Activated CD4-positive, CD25-positive, alpha-beta regulatory T cell treated with anti-CD3 and anti-CD28 coated beads, Interleukin-2, amount 50 U/mL, for 16 hours (primary cell): ENCODE data around the gene SMIM1.
A peak's percentile ranks its signal among the peaks of the same experiment; 100 is the strongest.

ENCODE experiments used
- DNase-seq: peaks from one replicate; pipeline ENCODE4 v3.0.0-alpha.2; 2020; ENCODE audit warnings: low read depth, low spot score

The SMIM1 gene

DNA sequence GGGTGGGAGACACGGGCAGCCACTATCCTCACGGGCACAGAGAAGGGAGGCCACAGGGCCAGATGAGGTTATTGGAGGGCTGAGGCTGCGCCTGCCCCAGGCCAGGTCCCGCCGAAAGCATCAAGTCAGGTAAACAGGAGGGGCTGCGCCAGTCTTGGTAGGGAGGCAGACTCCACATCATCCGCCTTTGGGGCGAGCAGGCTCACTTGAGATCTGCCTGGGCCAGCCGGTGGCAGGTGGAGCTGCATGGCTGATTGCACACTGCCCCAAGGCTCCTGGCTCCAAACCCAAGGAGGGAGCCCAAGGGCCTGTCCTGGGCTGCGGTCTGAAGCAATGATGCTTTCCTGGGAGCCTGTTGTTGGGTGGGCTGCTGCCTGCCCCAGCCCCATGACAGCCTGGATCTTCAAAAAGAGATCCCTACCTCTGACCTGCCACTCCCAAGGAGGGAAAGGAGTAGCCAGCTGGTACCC lies 4.6 kb downstream of the SMIM1 start:
- DNase-seq = no peak

DNA sequence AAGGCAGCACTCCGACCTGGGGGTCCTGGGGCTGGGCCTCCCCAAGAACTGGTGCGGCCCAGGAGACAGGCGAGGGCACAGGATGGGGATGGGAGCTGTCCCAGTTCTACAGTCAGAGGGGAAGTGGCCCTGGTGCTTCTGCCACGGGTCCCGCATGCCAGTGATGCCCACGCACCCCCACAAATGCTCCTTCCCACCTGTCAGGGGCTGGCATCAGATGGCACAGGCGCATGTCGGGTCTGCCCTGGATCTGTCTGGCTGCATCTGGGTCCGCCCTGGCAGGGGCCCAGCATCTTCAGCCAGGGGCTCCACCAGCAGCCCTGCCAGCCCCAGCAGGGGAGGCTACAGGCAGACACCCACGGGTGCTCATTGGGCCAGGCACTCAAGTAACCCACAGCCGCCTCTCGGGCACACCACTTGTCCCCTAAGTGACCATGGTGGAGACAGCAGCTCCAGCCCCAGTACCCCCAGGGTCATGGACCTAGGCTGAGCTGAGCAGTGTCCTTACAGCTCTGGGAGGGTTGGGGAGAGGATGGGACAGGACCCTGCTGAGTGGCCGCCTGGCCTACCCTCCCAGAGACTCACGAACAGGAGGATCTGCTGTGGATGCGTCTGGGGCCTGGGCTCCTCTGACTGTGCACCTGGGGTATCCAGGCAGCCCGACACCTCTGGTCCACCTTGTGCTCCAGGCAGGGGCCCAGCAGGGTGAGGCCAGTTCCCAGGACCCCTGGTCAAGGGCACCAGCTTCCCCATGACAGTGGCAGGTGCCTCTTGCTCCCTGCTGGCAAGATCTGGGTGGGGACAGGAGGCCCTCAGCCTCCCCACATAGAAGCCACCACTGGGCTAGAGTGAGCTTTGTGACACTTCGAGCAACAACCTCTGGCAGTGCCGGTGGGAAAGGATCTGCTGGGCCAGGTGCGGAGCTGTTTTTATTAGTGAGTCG lies 5.4 kb downstream of the SMIM1 start:
- DNase-seq = no peak

DNA sequence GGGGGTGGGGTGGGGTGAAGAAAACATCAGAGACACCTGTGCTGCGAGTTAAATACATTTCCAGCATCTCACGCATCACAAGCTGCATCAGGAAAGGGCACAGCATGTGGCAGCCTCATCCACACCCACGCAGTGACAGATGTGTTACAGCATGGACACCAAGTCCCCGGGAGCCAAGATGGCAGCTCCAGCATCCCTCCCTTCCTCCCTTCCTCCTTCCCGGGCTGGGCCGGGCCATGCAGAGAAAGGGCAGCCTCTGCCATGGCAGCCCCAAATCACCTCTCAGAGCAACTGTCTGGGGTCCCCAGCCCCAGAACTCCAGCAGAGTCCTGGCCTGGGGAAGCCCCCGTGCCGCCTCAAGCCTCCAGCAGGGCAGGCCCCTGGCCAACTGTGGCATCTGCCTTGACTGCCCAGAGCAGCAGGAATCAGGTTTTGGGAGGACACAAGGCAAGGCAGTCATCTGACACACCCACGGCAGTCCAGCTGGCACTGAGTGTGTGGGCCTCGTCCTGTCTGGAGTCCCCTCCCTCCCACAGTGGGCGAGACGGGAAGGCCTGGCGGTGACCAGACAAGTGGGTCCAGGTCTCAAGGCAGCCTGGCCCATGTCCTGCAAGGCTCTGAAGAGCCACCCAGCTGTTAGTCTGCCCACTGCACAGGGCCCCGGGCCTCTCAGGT lies 6.2 kb downstream of the SMIM1 start:
- DNase-seq = no peak

DNA sequence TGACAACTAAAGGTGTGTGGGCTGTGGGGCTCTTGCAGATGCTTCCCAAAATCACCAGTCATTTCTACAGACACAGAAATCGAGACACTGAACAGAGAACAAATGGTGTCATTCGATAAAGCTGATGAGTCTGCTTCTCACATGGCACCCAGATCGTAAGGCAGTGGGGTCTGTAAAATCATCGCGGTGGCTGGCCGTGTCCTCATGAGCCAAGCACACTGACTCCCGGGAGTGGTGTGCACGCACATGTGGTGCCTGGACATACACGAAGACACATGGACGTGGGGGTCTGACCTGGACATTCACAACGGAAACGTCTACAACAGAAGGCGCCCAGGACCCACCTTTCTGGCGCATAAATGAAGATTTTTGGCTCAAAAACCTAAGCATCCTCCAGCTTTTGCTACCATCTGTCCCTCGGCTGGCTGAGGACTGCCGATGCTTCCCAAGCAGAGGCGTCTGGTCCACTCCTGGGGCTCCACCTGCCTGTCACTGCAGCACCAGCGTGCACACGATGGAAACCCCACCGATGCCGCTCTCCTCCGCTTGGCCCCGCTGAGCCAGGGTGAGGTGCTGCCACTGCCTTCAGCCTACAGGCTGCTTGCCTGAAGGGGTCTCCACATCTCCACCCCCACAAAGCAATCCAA lies 6.8 kb downstream of the SMIM1 start:
- DNase-seq = no peak

DNA sequence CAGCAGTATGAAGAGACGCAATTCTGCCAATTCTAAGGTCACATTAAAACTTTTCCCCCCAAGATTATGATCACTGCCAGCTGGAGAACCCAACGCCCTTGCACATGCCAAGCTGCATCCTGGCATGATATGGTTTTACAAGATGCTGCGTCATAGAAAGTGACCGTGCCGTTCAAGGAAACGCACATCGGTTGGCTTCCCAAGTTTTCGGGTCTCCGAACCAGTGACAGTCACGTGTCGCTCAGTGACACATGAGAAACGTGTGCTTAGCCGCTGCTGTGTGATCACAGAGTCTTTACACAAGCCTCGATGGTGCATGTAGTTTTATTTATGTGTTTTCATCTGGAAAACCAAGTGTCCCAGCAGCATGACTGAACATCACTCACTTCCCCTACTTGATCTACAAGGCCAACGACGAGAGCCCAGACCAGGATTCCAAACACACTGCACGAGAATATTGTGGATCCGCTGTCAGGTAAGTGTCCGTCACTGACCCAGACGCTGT lies 7.4 kb downstream of the SMIM1 start:
- DNase-seq = no peak

DNA sequence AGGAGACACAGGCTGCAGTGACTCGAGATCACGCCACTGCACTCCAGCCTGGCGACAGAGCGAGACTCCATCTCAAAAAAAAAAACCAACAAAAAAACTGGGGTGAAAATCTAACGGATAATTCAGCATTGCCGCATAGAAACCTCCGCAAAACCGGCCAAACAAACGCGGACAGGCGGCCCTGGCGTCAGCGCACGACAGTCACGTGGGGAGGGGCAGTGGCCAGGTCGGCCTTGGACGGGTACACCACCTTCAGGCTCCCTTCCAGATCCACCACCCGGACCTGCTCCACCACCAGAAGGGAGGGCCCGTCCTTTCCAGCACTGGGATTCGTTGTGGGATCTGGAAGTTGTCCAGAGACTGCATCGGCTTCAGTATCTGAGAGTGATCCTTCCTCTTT lies 8.4 kb downstream of the SMIM1 start:
- DNase-seq = no peak

DNA sequence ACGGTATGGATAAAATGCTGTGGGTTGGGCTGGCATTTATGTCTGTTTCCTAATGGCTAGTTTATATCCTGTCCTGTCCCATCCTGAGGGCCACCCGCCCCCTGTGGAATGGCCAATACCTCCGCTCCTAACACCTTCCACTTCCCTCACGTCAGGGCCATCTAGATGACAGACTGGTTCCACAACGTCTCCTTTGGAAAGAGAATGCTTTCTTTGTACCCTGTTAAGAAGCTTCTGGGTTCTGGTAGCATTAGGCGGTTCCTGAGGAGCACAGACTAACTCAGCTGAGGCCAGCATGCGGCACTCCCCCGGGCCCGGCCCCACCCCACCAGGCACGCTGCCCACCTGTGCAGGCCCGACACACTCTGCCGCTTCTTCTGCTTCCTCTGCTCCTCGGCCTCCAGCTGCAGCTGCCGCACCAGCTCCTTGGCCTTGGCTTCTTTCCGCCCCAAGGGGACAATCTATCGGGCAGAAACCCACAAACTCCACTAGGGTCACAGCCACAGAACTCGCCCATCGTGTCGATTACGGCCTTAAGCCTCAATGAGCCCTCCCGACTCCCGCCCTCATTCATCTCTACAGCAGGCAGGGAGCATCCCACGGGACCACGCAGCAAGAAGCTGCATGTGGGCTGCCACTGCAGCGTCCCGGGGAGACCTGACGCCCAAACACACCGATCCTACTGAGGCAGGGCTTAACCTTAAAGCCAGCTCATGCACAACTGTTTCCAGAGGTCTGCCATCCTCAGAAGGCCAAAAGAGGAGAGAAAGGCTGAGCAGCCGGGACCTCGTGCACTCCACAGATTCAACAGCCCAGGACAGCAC lies 11.3 kb downstream of the SMIM1 start:
- no peak for DNase-seq

DNA sequence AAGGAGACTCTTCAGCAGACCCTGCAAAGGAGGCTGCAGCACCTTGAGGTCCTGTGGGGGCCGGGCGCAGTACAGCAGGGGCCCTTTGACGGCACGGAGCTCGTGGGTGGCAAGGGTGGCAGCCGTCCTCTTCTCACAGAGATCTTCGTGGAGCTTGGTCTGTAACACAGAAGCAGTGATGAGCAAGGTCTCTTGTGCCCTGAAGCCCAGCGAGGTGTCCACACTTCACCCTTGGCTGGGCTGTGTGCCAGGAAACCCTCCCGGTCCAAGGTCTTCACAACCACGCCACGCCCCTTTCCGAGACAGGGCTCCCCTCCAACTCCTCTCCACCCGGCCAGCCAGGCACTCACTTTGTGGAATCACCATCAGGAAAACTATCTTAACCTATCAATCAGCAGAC lies 12.5 kb downstream of the SMIM1 start:
- DNase-seq = no peak

DNA sequence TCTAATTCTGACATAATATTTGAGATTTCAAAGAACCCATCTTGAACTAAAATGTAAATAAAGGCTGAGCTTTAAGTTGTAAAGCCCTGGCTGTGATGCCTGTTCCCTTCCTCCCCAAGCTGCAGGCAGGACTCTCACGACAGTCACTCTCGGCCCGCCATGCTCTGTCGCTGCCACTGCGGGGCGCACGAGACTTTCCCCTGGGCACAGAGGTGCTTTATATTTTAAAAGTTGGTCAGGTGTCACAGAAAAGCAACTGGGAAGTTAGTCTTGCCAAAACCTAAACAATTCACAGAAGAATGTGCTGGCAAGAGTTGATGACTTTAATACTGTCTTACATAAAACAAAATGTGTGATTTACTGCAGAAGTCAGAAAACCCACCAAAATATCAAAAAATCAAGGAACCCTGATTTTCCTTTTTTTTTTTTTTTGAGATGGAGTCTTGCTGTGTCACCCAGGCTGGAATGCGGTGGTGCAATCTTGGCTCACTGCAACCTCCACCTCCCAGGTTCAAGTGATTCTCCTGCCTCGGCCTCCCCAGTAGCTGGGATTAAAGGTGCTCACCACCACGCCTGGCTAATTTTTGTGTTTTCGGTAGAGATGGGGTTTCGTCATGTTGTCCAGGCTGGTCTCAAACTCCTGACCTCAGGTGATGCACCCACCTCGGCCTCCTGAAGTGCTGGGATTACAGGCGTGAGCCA lies 13.1 kb downstream of the SMIM1 start:
- DNase-seq = no peak

DNA sequence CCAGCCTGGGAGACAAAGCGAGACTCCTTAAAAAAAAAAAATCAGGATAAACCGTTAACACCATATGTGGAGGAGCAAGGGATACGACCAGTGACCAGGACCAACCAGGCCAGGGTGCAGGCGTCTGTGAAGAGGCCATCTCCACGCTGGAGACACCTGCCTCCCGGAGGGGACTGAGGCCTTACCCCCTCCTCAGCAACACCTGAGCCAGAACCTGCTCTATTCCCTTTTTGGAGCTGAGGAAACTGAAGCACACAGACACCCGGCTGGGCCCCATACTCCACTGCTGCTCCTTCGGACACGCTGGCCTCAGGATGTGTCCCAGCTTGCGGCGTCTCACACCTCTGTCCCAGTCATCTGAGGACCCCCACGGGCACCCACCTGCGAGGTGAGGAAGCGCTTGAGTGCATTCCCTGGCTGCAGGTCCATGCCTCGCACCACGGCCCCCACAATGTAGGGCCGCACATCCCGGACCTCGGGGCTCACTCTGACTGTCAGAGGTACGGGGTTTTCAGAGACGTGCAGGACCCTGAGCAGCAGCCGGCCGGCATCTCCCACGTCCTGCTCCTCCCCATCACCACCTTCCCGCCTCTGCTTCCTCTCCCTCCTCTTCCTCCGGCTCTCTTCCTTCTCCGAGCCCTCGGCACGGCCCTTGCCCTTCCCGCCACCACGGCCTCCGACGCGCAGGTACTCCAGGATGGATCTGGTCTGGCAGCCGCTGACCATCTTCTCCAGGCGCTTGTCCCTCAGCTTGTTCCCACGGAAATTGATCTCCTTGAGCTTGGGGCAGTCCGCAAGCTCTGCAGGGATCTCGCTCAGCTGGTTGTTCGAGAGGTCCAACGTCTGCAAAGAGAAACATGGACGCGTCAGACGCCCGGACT lies 14.2 kb downstream of the SMIM1 start:
- DNase-seq = no peak

DNA sequence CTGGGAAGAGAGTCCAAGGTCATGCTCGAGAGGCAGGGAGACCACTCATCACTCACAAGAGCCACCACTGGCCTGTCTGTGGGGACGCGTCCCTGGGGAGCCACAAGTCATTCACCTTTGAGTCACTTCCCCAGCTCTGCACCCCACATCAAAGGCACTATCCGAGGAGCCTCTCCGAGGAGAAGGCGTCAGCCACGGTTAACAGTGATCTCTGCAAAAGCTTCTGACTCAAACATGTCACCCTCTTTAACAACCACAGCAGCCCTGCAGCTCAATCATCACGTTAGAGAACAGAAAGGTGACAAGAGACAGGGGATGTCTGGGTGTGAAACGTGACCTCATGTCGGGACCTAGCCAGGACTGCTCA lies 14.8 kb downstream of the SMIM1 start:
- peak; percentile 19 for DNase-seq

DNA sequence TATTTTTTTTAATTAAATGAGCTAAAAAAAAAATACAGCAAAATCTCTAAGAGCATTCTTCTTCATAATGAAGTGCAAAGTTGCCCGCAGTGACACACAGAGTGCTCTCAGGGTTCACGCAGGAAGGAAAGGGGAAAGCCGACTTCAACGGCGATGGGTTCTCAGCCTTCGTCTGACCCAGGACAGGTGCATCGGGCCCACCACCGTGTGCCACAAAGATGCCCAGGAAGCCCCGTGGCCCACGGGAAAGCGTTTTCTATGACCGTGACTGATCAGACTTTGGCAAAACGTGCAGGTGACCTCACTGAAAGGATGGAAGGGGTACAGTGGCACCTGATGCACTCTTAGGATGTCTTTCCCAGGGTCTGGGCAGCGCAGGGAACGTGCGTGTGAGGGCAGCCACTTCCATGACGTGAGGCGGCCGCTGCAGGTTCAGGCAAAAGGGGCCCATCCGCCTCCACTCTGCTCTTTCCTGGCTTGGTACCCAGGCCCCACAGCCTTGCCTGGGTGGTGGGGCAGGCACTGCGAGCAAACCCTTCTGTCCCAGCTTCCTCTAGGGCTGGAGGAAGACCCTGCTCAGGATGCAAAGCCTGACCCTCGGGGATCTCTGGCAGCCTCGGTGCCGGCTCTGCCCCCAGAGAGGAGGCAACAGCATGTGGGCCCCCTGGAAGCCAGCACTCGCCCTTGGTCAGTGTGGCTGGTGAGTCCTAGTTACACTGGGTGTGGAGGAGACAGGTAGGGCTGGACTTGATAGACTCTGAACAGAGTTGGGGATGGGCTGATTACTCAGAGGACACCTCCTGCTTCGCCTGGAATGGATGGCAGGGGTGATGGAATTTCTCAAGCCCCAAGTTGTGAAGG lies 15.4 kb downstream of the SMIM1 start:
- no peak for DNase-seq

DNA sequence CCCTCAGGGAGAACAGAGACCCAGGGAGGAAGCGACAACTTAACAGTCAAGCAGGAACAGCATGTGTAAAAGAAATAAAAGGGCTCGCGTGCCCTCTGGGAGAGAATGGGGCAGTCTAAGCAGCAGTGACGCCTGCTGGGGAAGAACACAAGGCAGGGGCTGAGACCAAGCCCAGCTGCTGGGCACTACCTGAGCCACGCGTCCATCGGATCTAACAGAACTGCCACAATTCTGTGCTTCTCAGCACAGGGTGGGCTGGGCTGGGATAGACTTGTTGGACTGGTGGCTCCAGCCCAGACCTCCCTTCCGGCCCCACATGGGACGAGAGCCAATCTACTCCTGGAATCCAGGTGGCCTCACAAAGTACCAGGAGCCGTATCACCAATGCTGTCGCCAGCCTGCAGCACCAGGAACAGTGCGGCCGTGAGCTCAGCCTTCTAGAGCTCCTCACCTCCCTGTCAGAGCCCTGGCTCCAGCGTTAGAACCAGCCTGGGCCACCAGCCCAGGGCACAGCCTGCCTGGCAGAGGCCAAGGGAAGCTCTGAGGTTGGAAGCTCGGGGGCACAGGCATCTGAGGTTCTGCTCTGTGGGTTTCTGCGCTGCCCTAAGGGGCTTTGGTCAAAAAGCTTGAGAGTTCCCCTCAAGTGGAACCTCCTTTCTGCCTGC lies 16.3 kb downstream of the SMIM1 start:
- DNase-seq = no peak

DNA sequence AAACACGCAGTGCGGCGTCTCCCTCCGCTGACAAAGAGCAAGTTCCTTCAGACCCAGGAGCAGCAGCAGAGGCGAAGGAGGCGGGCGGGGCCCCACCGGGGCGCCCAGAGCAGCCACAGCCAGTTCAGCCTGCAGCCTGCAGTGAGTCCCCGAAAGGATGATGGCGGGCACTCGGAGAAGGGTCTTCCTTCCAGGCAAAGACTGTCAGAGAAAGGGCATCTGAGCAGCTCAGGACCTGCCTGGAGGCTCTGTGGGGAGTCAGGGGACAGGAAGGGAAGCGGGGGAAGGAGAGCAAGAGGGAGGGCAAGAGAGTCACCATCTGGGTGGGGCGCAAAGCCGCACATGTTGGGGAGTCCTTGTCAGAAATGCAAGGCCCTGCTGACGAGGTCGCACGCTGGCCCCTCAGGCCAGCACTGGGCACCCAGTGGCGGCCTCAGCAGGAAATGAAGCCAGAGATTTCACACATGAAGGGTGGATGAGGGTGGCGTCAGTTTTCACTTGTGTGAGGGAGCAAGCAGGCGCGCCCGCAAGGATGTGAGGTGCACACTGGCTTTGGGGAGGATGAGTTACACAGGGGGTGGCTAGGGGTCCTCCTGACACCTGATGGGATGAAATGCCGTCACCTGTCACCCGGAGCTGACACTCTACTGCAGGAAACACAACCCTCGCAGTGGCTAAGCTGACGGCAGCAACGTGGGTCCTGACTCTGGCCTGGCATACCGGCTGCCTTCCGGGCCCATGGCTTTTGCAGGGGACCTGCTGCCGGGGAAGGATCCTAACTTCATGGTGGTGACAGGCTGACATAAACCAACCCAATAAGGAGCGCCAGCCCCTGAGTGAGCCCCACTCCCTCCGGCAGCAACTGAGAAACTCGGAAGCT lies 17.1 kb downstream of the SMIM1 start:
- no peak for DNase-seq

DNA sequence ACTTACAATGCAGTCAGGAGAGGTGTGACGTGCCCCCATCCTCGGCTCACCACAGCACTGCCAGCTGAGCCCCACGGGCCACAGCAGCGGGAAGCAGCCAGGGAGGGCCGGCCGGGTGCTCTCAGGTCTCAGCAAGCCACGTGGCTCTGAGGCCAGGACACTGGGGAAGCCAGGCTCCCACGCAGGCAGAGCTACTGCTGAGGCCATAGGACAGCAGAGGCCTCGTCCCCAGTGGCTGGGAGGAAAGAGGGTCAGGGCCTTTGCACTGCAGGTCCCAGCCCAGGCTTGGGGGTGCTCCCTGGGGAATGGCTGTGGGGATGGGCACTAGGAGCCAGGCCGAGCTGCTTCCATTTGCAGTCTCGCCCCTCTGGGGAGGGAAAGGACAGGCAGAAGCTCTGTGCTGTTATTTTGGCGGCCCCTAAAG lies 18.0 kb downstream of the SMIM1 start:
- no peak for DNase-seq

DNA sequence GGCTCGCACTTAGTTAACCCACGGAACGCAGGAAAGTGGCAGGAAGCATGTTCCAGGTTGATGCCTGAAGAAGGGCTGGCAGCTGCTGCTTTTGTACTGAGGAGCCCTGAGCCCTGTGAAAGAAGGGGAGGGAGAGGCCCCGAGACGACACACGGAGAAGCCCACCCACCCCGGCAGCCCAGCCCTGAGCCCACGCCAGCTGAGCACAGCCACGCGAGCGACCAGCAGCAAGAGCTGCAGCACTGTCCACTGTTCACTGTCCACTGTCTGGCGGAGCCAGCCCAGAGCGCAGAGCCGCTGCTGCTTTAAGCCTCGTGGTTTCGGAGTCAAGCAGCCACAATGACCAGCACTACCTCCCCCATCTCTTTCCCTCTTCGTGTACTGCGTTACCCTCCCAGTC lies 18.4 kb downstream of the SMIM1 start:
- DNase-seq = no peak
